22Rv1 (cell line): ENCODE data around the gene GRIA2.

Experiments used
- ZFX ChIP-seq: fragments of 450-650 bp; IDR thresholded peaks from 2 replicates; pipeline ENCODE4 v1.6.1; 2017; ENCODE audit warnings: antibody characterized with exemption, borderline replicate concordance
- TF ChIP-seq, protein P1 (sequence below): fragments of 450-650 bp; IDR thresholded peaks from 2 replicates; pipeline ENCODE4 v1.5.1; 2017; ENCODE audit warnings: mild to moderate bottlenecking

GRCh38 chr4:157389741-157390140, 169.2 kb downstream of the GRIA2 start:
- TF ChIP-seq, protein P1, sequence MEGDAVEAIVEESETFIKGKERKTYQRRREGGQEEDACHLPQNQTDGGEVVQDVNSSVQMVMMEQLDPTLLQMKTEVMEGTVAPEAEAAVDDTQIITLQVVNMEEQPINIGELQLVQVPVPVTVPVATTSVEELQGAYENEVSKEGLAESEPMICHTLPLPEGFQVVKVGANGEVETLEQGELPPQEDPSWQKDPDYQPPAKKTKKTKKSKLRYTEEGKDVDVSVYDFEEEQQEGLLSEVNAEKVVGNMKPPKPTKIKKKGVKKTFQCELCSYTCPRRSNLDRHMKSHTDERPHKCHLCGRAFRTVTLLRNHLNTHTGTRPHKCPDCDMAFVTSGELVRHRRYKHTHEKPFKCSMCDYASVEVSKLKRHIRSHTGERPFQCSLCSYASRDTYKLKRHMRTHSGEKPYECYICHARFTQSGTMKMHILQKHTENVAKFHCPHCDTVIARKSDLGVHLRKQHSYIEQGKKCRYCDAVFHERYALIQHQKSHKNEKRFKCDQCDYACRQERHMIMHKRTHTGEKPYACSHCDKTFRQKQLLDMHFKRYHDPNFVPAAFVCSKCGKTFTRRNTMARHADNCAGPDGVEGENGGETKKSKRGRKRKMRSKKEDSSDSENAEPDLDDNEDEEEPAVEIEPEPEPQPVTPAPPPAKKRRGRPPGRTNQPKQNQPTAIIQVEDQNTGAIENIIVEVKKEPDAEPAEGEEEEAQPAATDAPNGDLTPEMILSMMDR = no peak
- no peak for TF ChIP-seq ZFX
